HG03280 (cell line): ENCODE results near the gene FSIP1.

Experiments used
- ATAC-seq: cut with Tn5 transposase; IDR thresholded peaks from one replicate; pipeline ENCODE4 v1.9.1; 2021; ENCODE audit warnings: mild to moderate bottlenecking, moderate library complexity; ENCODE audit not compliant: unreplicated experiment

The FSIP1 gene

GRCh38 chr15:39721893-39722292 lies 60.7 kb downstream of the FSIP1 start:
- no peak for ATAC-seq

- no peak for ATAC-seq
Observed at GRCh38 chr15:39720621-39721611, 61.7 kb downstream of the FSIP1 start.

- ATAC-seq: no peak
Observed at GRCh38 chr15:39720081-39720480, 62.6 kb downstream of the FSIP1 start.

GRCh38 chr15:39719109-39719508 lies 63.5 kb downstream of the FSIP1 start:
- no peak for ATAC-seq

GRCh38 chr15:39717134-39717533 lies 65.5 kb downstream of the FSIP1 start:
- no peak for ATAC-seq

GRCh38 chr15:39714251-39714650 lies 68.4 kb downstream of the FSIP1 start:
- no peak for ATAC-seq

GRCh38 chr15:39713846-39714245 lies 68.8 kb downstream of the FSIP1 start:
- no peak for ATAC-seq

GRCh38 chr15:39710681-39711080 lies 72.0 kb downstream of the FSIP1 start:
- ATAC-seq: no peak

GRCh38 chr15:39709941-39710340 lies 72.7 kb downstream of the FSIP1 start:
- no peak for ATAC-seq

- ATAC-seq: no peak
Observed at GRCh38 chr15:39706206-39706605, 76.4 kb downstream of the FSIP1 start.

GRCh38 chr15:39704689-39705088 lies 78.0 kb downstream of the FSIP1 start:
- no peak for ATAC-seq

- ATAC-seq: no peak
Observed at GRCh38 chr15:39704235-39704634, 78.4 kb downstream of the FSIP1 start.

GRCh38 chr15:39701988-39702387 lies 80.7 kb downstream of the FSIP1 start:
- no peak for ATAC-seq

- ATAC-seq: no peak
Observed at GRCh38 chr15:39700375-39700700, 82.3 kb downstream of the FSIP1 start.

- no peak for ATAC-seq
Observed at GRCh38 chr15:39699516-39700374, 82.9 kb downstream of the FSIP1 start.

- no peak for ATAC-seq
Observed at GRCh38 chr15:39698444-39699390, 83.9 kb downstream of the FSIP1 start.

GRCh38 chr15:39697509-39697908 lies 85.1 kb downstream of the FSIP1 start:
- ATAC-seq: no peak

- no peak for ATAC-seq
Observed at GRCh38 chr15:39695793-39696192, 86.8 kb downstream of the FSIP1 start.

GRCh38 chr15:39692356-39693327 lies 90.0 kb downstream of the FSIP1 start:
- no peak for ATAC-seq
